NCI-H2081 treated with DMSO at 0.1 percent for 48 hours (cell line): Measurements from ENCODE around the gene OR1I1.
A peak's percentile ranks its signal among the peaks of the same experiment; 100 is the strongest.
"Not testable (repeated sequence)": the region's sequence is repeated elsewhere in the genome, so short reads cannot be mapped to it uniquely, and the experiment has no call there.

ENCODE experiments used
- DNase-seq: peaks from one replicate; lab custom pipeline; 2025; lab: John Stamatoyannopoulos, UW

Gene OR1I1

GRCh38 chr19:15081911-15082310 lies at the start of gene OR1I1:
OR1I1 (plus strand) TSS chr19:15082211; CDS start chr19:15087066, 4,855 bp downstream.
- DNase-seq, result no peak

GRCh38 chr19:15035795-15036311 lies 46.2 kb upstream of the OR1I1 start:
- no peak for DNase-seq

GRCh38 chr19:15037586-15037985 lies 44.4 kb upstream of the OR1I1 start:
- DNase-seq, result no peak

GRCh38 chr19:15038294-15038693 lies 43.7 kb upstream of the OR1I1 start:
- DNase-seq, result no peak

- DNase-seq, result no peak
Measured at GRCh38 chr19:15042003-15042402, 40.0 kb upstream of the OR1I1 start.

GRCh38 chr19:15042826-15043225 lies 39.2 kb upstream of the OR1I1 start:
- no peak for DNase-seq

- DNase-seq, result no peak
Measured at GRCh38 chr19:15045506-15045905, 36.5 kb upstream of the OR1I1 start.

- DNase-seq, result no peak
Measured at GRCh38 chr19:15047680-15048079, 34.3 kb upstream of the OR1I1 start.

- no peak for DNase-seq
Measured at GRCh38 chr19:15048128-15048527, 33.9 kb upstream of the OR1I1 start.

GRCh38 chr19:15048885-15049541 lies 33.0 kb upstream of the OR1I1 start, which contains the start of gene CASP14:
CASP14 (plus strand) TSS chr19:15049480; CDS start chr19:15052252, 2,772 bp downstream.
- DNase-seq, result no peak

- DNase-seq, result no peak
Measured at GRCh38 chr19:15050639-15051038, 31.4 kb upstream of the OR1I1 start.

- no peak for DNase-seq
Measured at GRCh38 chr19:15062036-15062435, 20.0 kb upstream of the OR1I1 start.

- not testable (repeated sequence) for DNase-seq
Measured at GRCh38 chr19:15070386-15070785, 11.6 kb upstream of the OR1I1 start.

- no peak for DNase-seq
Measured at GRCh38 chr19:15072930-15073647, 8.9 kb upstream of the OR1I1 start.

GRCh38 chr19:15074371-15074770 lies 7.6 kb upstream of the OR1I1 start:
- DNase-seq, result no peak

GRCh38 chr19:15075806-15076205 lies 6.2 kb upstream of the OR1I1 start:
- no peak for DNase-seq

GRCh38 chr19:15080002-15080401 lies 2.0 kb upstream of the OR1I1 start:
- DNase-seq, result not testable (repeated sequence)

- no peak for DNase-seq
Measured at GRCh38 chr19:15087182-15087581, 5.2 kb downstream of the OR1I1 start.

- DNase-seq, result peak; percentile 12
Measured at GRCh38 chr19:15091918-15092753, 10.1 kb downstream of the OR1I1 start.

- DNase-seq, result no peak
Measured at GRCh38 chr19:15093001-15093400, 11.0 kb downstream of the OR1I1 start.

GRCh38 chr19:15096223-15096622 lies 14.2 kb downstream of the OR1I1 start:
- no peak for DNase-seq

GRCh38 chr19:15097980-15098379 lies 16.0 kb downstream of the OR1I1 start:
- not testable (repeated sequence) for DNase-seq
